ENCODE results near the gene DGKE.

DNA sequence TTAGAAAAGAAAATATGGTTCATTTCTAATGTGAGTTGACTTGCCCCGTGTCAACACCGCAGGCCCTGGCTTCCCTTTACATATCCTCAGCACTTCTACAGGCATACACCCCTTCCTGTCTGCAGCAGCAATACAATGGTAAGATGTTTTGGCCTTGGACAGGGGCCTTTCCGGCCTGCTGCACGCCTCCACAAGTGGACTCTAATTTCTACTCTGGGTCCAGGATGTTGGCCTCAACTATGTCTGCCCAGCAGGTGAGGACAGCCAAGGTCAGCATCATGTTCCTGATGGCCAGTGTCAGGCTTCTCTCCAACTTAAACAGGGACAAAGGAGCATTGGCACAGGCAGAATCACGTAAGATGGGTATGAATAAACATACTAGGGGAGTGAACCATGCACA lies 11.2 kb upstream of the DGKE start:
- no peak for TF ChIP-seq POLR2AphosphoS5 (IDR thresholded peaks at IDR 0.05)
- no peak for TF ChIP-seq CTCF (IDR thresholded peaks at IDR 0.05; ENCODE audit: poor library complexity, severe bottlenecking)
- no peak for TF ChIP-seq REST (IDR thresholded peaks at IDR 0.05; ENCODE audit: borderline replicate concordance)
- no peak for TF ChIP-seq EZH2 (IDR thresholded peaks at IDR 0.05; ENCODE audit: borderline replicate concordance, insufficient read depth, low read length, poor library complexity, severe bottlenecking)
- TF ChIP-seq RAD21 (conservative IDR thresholded peaks at IDR 0.05): no peak
- no peak for TF ChIP-seq SMC3 (conservative IDR thresholded peaks at IDR 0.05; ENCODE audit: poor library complexity)
- no peak for TF ChIP-seq MXI1 (conservative IDR thresholded peaks at IDR 0.05; ENCODE audit: poor library complexity, severe bottlenecking)
- TF ChIP-seq EP300 (conservative IDR thresholded peaks at IDR 0.05; ENCODE audit: poor library complexity, severe bottlenecking): no peak
- TF ChIP-seq TAF1 (IDR thresholded peaks at IDR 0.05; ENCODE audit: low read depth): no peak

Data from neural cell (in vitro differentiated cells).